NOMO-1 (cell line): ENCODE results near the gene IFT81.
A peak's percentile ranks its signal among the peaks of the same experiment; 100 is the strongest.
"Not testable (repeated sequence)": the region's sequence is repeated elsewhere in the genome, so short reads cannot be mapped to it uniquely, and the experiment has no call there.

Experiments used
- DNase-seq, 2 experiments: peaks; one replicate each; lab custom pipeline; 2025; ENCODE audit not compliant: unreplicated experiment in 2 of 2; lab: John Stamatoyannopoulos, UW

IFT81 gene

GRCh38 chr12:110235383-110235782, 111.2 kb downstream of the IFT81 start:
- DNase-seq: no peak

- peak; percentile 57 to 70 for DNase-seq
These were observed 119.1 kb downstream of the IFT81 start for GRCh38 chr12:110243227-110243626.

GRCh38 chr12:110244372-110244771, 120.2 kb downstream of the IFT81 start:
- DNase-seq: no peak

GRCh38 chr12:110244829-110245228, 120.7 kb downstream of the IFT81 start:
- DNase-seq: no peak

- peak; percentile 12 to 57 for DNase-seq
These were observed 121.2 kb downstream of the IFT81 start for GRCh38 chr12:110245369-110245772.

GRCh38 chr12:110246636-110247339, 122.6 kb downstream of the IFT81 start:
- DNase-seq: no peak

GRCh38 chr12:110247340-110248095, 123.4 kb downstream of the IFT81 start:
- DNase-seq: no peak

- no peak for DNase-seq
These were observed 123.9 kb downstream of the IFT81 start for GRCh38 chr12:110248096-110248447.

- no peak for DNase-seq
These were observed 124.9 kb downstream of the IFT81 start for GRCh38 chr12:110249105-110249504.

- DNase-seq: no peak
These were observed 125.6 kb downstream of the IFT81 start for GRCh38 chr12:110249716-110250225.

GRCh38 chr12:110251381-110251780, 127.2 kb downstream of the IFT81 start:
- DNase-seq: no peak

- no peak for DNase-seq
These were observed 128.6 kb downstream of the IFT81 start for GRCh38 chr12:110252716-110253115.

GRCh38 chr12:110253176-110253575, 129.0 kb downstream of the IFT81 start:
- DNase-seq: no peak

- DNase-seq: no peak
These were observed 130.9 kb downstream of the IFT81 start for GRCh38 chr12:110254971-110255540.

- not testable (repeated sequence) for DNase-seq
These were observed 131.8 kb downstream of the IFT81 start for GRCh38 chr12:110255890-110256456.

GRCh38 chr12:110256780-110257431, 132.7 kb downstream of the IFT81 start:
- DNase-seq: peak; percentile 62 to 91

GRCh38 chr12:110258466-110258865, 134.3 kb downstream of the IFT81 start:
- no peak for DNase-seq

GRCh38 chr12:110262442-110263388, 138.6 kb downstream of the IFT81 start:
- DNase-seq: peak; percentile 37 to 63

- DNase-seq: no peak
These were observed 142.3 kb downstream of the IFT81 start for GRCh38 chr12:110266381-110266960.
